ENCODE measurements around the gene PLEKHF1.

Gene PLEKHF1

GRCh38 chr19:29680447-29680846 is 15.2 kb downstream of the PLEKHF1 start:
- peak; percentile 61 for DNase-seq

- DNase-seq = no peak
These were observed 15.7 kb downstream of the PLEKHF1 start for GRCh38 chr19:29680937-29681336.

GRCh38 chr19:29681422-29682235 is 16.4 kb downstream of the PLEKHF1 start:
- no peak for DNase-seq

- DNase-seq = no peak
These were observed 17.1 kb downstream of the PLEKHF1 start for GRCh38 chr19:29682236-29682895.

GRCh38 chr19:29683009-29683408 is 17.7 kb downstream of the PLEKHF1 start:
- DNase-seq = no peak

- DNase-seq = no peak
These were observed 20.1 kb downstream of the PLEKHF1 start for GRCh38 chr19:29685326-29685725.

- DNase-seq = no peak
These were observed 21.1 kb downstream of the PLEKHF1 start for GRCh38 chr19:29686285-29686805.

- no peak for DNase-seq
These were observed 22.1 kb downstream of the PLEKHF1 start for GRCh38 chr19:29687244-29687896.

GRCh38 chr19:29687897-29688728 is 22.9 kb downstream of the PLEKHF1 start:
- no peak for DNase-seq

GRCh38 chr19:29690842-29691241 is 25.6 kb downstream of the PLEKHF1 start:
- DNase-seq = peak; percentile 41

GRCh38 chr19:29694161-29694560 is 28.9 kb downstream of the PLEKHF1 start:
- DNase-seq = no peak

- peak; percentile 68 for DNase-seq
These were observed 29.7 kb downstream of the PLEKHF1 start for GRCh38 chr19:29694669-29695627.

GRCh38 chr19:29695765-29696564 is 30.7 kb downstream of the PLEKHF1 start:
- DNase-seq = no peak

- DNase-seq = no peak
These were observed 31.2 kb downstream of the PLEKHF1 start for GRCh38 chr19:29696565-29696846.

- DNase-seq = no peak
These were observed 32.4 kb downstream of the PLEKHF1 start for GRCh38 chr19:29697523-29698261.

- DNase-seq = no peak
These were observed 34.6 kb downstream of the PLEKHF1 start for GRCh38 chr19:29699861-29700260.

GRCh38 chr19:29700498-29700897 is 35.2 kb downstream of the PLEKHF1 start:
- no peak for DNase-seq

- DNase-seq = no peak
These were observed 37.1 kb downstream of the PLEKHF1 start for GRCh38 chr19:29702161-29702962.

GRCh38 chr19:29702963-29703320 is 37.7 kb downstream of the PLEKHF1 start:
- DNase-seq = no peak
